Osteocyte (in vitro differentiated cells): ENCODE data around the gene NHEJ1. TPM values are rescaled to one million over a fixed set of nuclear protein-coding genes. Genes with fewer than 3 reads are reported as not detected.
A peak's percentile ranks its signal among the peaks of the same experiment; 100 is the strongest.

ENCODE experiments used
- DNase-seq: peaks from one replicate; pipeline ENCODE4 v3.0.0; 2021; ENCODE audit warnings: mixed read lengths; ENCODE audit not compliant: unreplicated experiment; ENCODE audit errors: extremely low spot score
- H3K27ac Mint-ChIP-seq: one replicate; pipeline ENCODE4 v1.8.0; 2021; ENCODE audit warnings: mild to moderate bottlenecking, mixed read lengths; ENCODE audit not compliant: unreplicated experiment
- H3K27me3 Mint-ChIP-seq: one replicate; pipeline ENCODE4 v1.8.0; 2021; ENCODE audit warnings: mixed read lengths; ENCODE audit not compliant: unreplicated experiment
- H3K36me3 Mint-ChIP-seq: one replicate; pipeline ENCODE4 v1.8.0; 2021; ENCODE audit warnings: mixed read lengths; ENCODE audit not compliant: unreplicated experiment
- H3K4me1 Mint-ChIP-seq: one replicate; pipeline ENCODE4 v1.8.0; 2021; ENCODE audit warnings: mixed read lengths; ENCODE audit not compliant: unreplicated experiment
- H3K4me3 Mint-ChIP-seq: one replicate; pipeline ENCODE4 v1.8.0; 2021; ENCODE audit warnings: mild to moderate bottlenecking, moderate library complexity, mixed read lengths; ENCODE audit not compliant: unreplicated experiment
- H3K9me3 Mint-ChIP-seq: one replicate; pipeline ENCODE4 v1.8.0; 2021; ENCODE audit warnings: mixed read lengths; ENCODE audit not compliant: unreplicated experiment
- CTCF ChIP-seq: fragments of 200-600 bp; sonication (generic); IDR thresholded peaks from 2 replicates; pipeline ENCODE4 v1.5.0; 2021; ENCODE audit warnings: antibody characterized with exemption, mild to moderate bottlenecking, moderate library complexity
- total RNA-seq: library from RNA; stranded (reverse); gene quantifications from 2 replicates; pipeline ENCODE4 v1.2.1, GENCODE V29; 2021

Gene NHEJ1
- total RNA-seq, 1 donor from 2014 or later = 19.3 TPM

- peaks cover 26% of the 10 kb centered on the region for H3K36me3 Mint-ChIP-seq
- DNase-seq = no peak
- peak overlapping the region; percentile 67 for H3K27ac Mint-ChIP-seq
- H3K4me1 Mint-ChIP-seq = peaks cover 27% of the 10 kb centered on the region
- no peaks in the 10 kb centered on the region for H3K9me3 Mint-ChIP-seq
- no peaks in the 10 kb centered on the region for H3K27me3 Mint-ChIP-seq
- H3K4me3 Mint-ChIP-seq = peak overlapping the region; percentile 89
- peak; percentile 28 for TF ChIP-seq CTCF
Measured at GRCh38 chr2:219175928-219176817, 15.6 kb upstream of the NHEJ1 start.

- Mint-ChIP-seq H3K27me3 (no peaks in the 10 kb centered on the region), H3K9me3 (no peaks in the 10 kb centered on the region), H3K4me1 (peaks cover 32% of the 10 kb centered on the region), H3K36me3 (peaks cover 19% of the 10 kb centered on the region), H3K27ac (no peak overlapping the region), H3K4me3 (peak overlapping the region; percentile 89)
- no peak for TF ChIP-seq CTCF
- DNase-seq = no peak
Measured at GRCh38 chr2:219175486-219175885, 14.9 kb upstream of the NHEJ1 start.

DNA sequence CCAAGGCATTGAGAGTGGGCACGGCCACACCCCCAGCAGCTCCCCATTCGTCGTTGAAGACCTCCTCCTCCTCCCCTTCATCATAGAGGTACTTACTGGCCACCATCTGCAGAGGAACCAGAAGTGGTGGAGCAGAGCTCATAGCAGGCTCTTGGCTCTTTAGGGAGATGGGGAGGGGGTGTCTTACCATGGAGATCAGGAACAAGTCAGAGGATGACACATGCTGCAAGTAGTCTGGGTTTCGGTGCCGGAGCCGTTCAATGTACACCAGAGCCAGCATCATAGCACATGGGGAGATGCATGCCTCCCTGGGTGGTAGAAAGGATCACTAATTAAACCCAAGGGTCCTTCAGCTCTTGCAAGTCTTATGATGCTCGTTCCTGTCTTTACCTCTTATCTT, 14.2 kb upstream of the NHEJ1 start:
- peaks cover 16% of the 10 kb centered on the region for H3K36me3 Mint-ChIP-seq
- DNase-seq = no peak
- peak overlapping the region; percentile 3 for H3K4me3 Mint-ChIP-seq
- H3K9me3 Mint-ChIP-seq = no peaks in the 10 kb centered on the region
- no peak overlapping the region for H3K27ac Mint-ChIP-seq
- no peaks in the 10 kb centered on the region for H3K27me3 Mint-ChIP-seq
- TF ChIP-seq CTCF = no peak
- H3K4me1 Mint-ChIP-seq = peaks cover 32% of the 10 kb centered on the region

GRCh38 chr2:219174146-219174545, 13.5 kb upstream of the NHEJ1 start:
- DNase-seq = no peak
- H3K27ac Mint-ChIP-seq = no peak overlapping the region
- peaks cover 29% of the 10 kb centered on the region for H3K4me1 Mint-ChIP-seq
- H3K27me3 Mint-ChIP-seq = no peaks in the 10 kb centered on the region
- H3K9me3 Mint-ChIP-seq = no peaks in the 10 kb centered on the region
- no peak overlapping the region for H3K4me3 Mint-ChIP-seq
- peaks cover 15% of the 10 kb centered on the region for H3K36me3 Mint-ChIP-seq
- no peak for TF ChIP-seq CTCF

DNA sequence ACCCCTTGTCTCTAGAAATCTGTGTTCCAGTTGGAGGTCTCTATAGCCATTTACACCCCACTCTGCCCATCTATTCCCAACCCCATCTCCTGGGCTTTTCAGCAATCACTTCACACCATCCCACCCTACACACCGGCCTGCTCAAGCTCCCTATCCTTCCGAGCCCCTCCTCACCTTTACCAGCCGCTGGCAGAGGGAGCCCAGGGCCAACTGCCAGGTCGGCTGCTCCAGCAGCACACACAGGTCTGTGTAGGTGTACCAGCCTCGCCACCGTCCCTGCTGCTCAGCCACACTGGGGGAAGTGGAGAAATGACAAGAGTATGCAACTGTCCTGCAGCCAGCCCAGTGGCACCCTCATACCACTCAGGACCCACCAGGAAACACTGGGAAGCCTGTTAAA, 12.6 kb upstream of the NHEJ1 start:
- Mint-ChIP-seq H3K36me3 (peaks cover 15% of the 10 kb centered on the region), H3K27me3 (no peaks in the 10 kb centered on the region), H3K4me3 (no peak overlapping the region), H3K27ac (no peak overlapping the region), H3K9me3 (no peaks in the 10 kb centered on the region), H3K4me1 (peaks cover 25% of the 10 kb centered on the region)
- DNase-seq = no peak
- TF ChIP-seq CTCF = no peak
